SK-N-SH treated with all-trans-retinoic acid at 6 μM for 48 hours (cell line): Measurements from ENCODE around the gene TSSK1B.
A peak's percentile ranks its signal among the peaks of the same experiment; 100 is the strongest.

Experiments used
- ATAC-seq: fragments of 200-7000 bp; cut with Tn5 transposase; 3 replicates; pipeline ENCODE4 v1.9.1; 2020; ENCODE audit warnings: mild to moderate bottlenecking, moderate library complexity
- ARNTL ChIP-seq: fragments of 450-650 bp; formaldehyde crosslinking; IDR thresholded peaks from 2 replicates; pipeline ENCODE4 v1.5.0; 2020; ENCODE audit warnings: low read depth, mild to moderate bottlenecking, moderate library complexity, borderline replicate concordance
- BACH2 ChIP-seq: fragments of 250-450 bp; sonication (Bioruptor Pico); IDR thresholded peaks from 2 replicates; pipeline ENCODE4 v1.9.0; 2021; ENCODE audit warnings: mild to moderate bottlenecking, borderline replicate concordance
- CSDC2 ChIP-seq: fragments of 250-450 bp; sonication (Bioruptor Pico); IDR thresholded peaks from 2 replicates; pipeline ENCODE4 v1.5.0; 2020; ENCODE audit warnings: mild to moderate bottlenecking, moderate library complexity
- ESRRG ChIP-seq: fragments of 250-450 bp; sonication (Bioruptor Pico); IDR thresholded peaks from 2 replicates; pipeline ENCODE4 v1.6.1; 2021; ENCODE audit warnings: mild to moderate bottlenecking
- GLIS3 ChIP-seq: fragments of 250-450 bp; sonication (Bioruptor Pico); IDR thresholded peaks from 2 replicates; pipeline ENCODE4 v1.5.0; 2020; ENCODE audit warnings: mild to moderate bottlenecking, moderate library complexity
- ISL1 ChIP-seq: fragments of 250-450 bp; sonication (Bioruptor Pico); IDR thresholded peaks from 2 replicates; pipeline ENCODE4 v2.1.2; 2022; ENCODE audit warnings: mild to moderate bottlenecking, moderate library complexity
- OSR1 ChIP-seq: fragments of 250-450 bp; sonication (Bioruptor Pico); IDR thresholded peaks from 2 replicates; pipeline ENCODE4 v1.8.0; 2022; ENCODE audit warnings: moderate library complexity, mild to moderate bottlenecking, inconsistent platforms
- PATZ1 ChIP-seq: fragments of 250-450 bp; sonication (Bioruptor Pico); IDR thresholded peaks from 2 replicates; pipeline ENCODE4 v1.8.0; 2020; ENCODE audit warnings: mild to moderate bottlenecking, moderate library complexity, borderline replicate concordance
- POU6F1 ChIP-seq: fragments of 250-450 bp; sonication (Bioruptor Pico); IDR thresholded peaks from 2 replicates; pipeline ENCODE4 v1.8.0; 2021; ENCODE audit warnings: low read depth, mild to moderate bottlenecking, moderate library complexity, borderline replicate concordance
- PPARA ChIP-seq: fragments of 250-450 bp; sonication (Bioruptor Pico); IDR thresholded peaks from 2 replicates; pipeline ENCODE4 v1.5.0; 2020; ENCODE audit warnings: mild to moderate bottlenecking, borderline replicate concordance
- RARB ChIP-seq: fragments of 250-450 bp; sonication (Bioruptor Pico); IDR thresholded peaks from 2 replicates; pipeline ENCODE4 v1.8.0; 2021; ENCODE audit warnings: mild to moderate bottlenecking, moderate library complexity
- SNAI2 ChIP-seq: fragments of 250-450 bp; sonication (Bioruptor Pico); IDR thresholded peaks from 2 replicates; pipeline ENCODE4 v1.5.0; 2020; ENCODE audit warnings: mild to moderate bottlenecking, moderate library complexity
- TCF4 ChIP-seq: fragments of 250-450 bp; sonication (Bioruptor Pico); IDR thresholded peaks from 2 replicates; pipeline ENCODE4 v1.8.0; 2021; ENCODE audit warnings: mild to moderate bottlenecking, moderate library complexity, borderline replicate concordance
- TOX ChIP-seq: fragments of 250-450 bp; sonication (Bioruptor Pico); IDR thresholded peaks from 2 replicates; pipeline ENCODE4 v1.8.0; 2021; ENCODE audit warnings: mild to moderate bottlenecking, moderate library complexity, borderline replicate concordance
- TSHZ2 ChIP-seq: fragments of 250-450 bp; sonication (Bioruptor Pico); IDR thresholded peaks from 2 replicates; pipeline ENCODE4 v1.5.0; 2020; ENCODE audit warnings: mild to moderate bottlenecking, moderate library complexity
- ZC3H10 ChIP-seq: fragments of 250-450 bp; sonication (Bioruptor Pico); IDR thresholded peaks from 2 replicates; pipeline ENCODE4 v1.5.1; 2021; ENCODE audit warnings: mild to moderate bottlenecking, moderate library complexity
- ZFP3 ChIP-seq: fragments of 250-450 bp; sonication (Bioruptor Pico); IDR thresholded peaks from 2 replicates; pipeline ENCODE4 v1.5.0; 2020; ENCODE audit warnings: mild to moderate bottlenecking, moderate library complexity
- ZFP30 ChIP-seq: fragments of 450-650 bp; formaldehyde crosslinking; IDR thresholded peaks from 2 replicates; pipeline ENCODE4 v1.5.0; 2022; ENCODE audit warnings: mild to moderate bottlenecking, moderate library complexity
- ZNF565 ChIP-seq: fragments of 450-650 bp; formaldehyde crosslinking; conservative IDR thresholded peaks from 2 replicates; pipeline ENCODE4 v1.5.0; 2020; ENCODE audit warnings: low read depth, mild to moderate bottlenecking, moderate library complexity
- ZNF70 ChIP-seq: fragments of 450-650 bp; formaldehyde crosslinking; IDR thresholded peaks from 2 replicates; pipeline ENCODE4 v1.5.0; 2020; ENCODE audit warnings: mild to moderate bottlenecking, moderate library complexity
- TF ChIP-seq, protein P1 (sequence below): fragments of 250-450 bp; sonication (Bioruptor Pico); IDR thresholded peaks from 2 replicates; pipeline ENCODE4 v1.5.1; 2020; ENCODE audit warnings: low read depth, mild to moderate bottlenecking, moderate library complexity

The TSSK1B gene

GRCh38 chr5:113450929-113451328 lies 16.1 kb upstream of the TSSK1B start:
- TF ChIP-seq ZNF565 (CRISPR knock-in tag) (no peak), ESRRG (CRISPR knock-in tag) (no peak), GLIS3 (CRISPR knock-in tag) (no peak), ARNTL (no peak), ZFP3 (CRISPR knock-in tag) (no peak), POU6F1 (CRISPR knock-in tag) (no peak), ISL1 (CRISPR knock-in tag) (no peak), TCF4 (no peak), OSR1 (CRISPR knock-in tag) (no peak), PPARA (no peak), BACH2 (CRISPR knock-in tag) (no peak), TSHZ2 (CRISPR knock-in tag) (no peak), SNAI2 (CRISPR knock-in tag) (no peak), PATZ1 (CRISPR knock-in tag) (no peak), ZC3H10 (CRISPR knock-in tag) (no peak), RARB (CRISPR knock-in tag) (no peak), ZNF70 (CRISPR knock-in tag) (no peak), CSDC2 (CRISPR knock-in tag) (no peak), TOX (CRISPR knock-in tag) (no peak)
- TF ChIP-seq, protein P1, sequence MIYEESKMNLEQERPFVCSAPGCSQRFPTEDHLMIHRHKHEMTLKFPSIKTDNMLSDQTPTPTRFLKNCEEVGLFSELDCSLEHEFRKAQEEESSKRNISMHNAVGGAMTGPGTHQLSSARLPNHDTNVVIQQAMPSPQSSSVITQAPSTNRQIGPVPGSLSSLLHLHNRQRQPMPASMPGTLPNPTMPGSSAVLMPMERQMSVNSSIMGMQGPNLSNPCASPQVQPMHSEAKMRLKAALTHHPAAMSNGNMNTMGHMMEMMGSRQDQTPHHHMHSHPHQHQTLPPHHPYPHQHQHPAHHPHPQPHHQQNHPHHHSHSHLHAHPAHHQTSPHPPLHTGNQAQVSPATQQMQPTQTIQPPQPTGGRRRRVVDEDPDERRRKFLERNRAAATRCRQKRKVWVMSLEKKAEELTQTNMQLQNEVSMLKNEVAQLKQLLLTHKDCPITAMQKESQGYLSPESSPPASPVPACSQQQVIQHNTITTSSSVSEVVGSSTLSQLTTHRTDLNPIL (CRISPR knock-in tag), result no peak

DNA sequence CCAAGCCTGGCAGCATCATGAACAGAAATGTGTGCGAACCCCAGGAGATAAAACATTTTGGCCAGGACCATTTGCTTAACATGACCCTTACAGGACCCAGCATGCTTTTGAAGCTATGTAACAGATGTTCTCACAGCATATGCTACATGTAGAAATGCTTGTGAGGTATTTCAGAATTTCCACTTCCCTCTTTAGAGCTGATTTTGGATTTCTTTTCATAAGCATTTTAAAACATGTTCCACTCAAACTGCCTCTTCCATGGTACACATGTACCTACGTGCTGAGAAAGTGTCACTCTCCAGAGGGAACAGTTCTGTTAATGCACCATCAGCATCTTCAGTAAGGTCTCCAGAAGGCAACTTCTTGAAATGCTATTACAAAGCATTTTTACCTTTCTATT lies 15.7 kb upstream of the TSSK1B start:
- no peak for TF ChIP-seq ZFP3 (CRISPR knock-in tag)

More at GRCh38 chr5:113450929-113451328, 16.1 kb upstream of the TSSK1B start:
- ATAC-seq, result no peak

GRCh38 chr5:113448252-113448651 lies 13.5 kb upstream of the TSSK1B start:
- TF ChIP-seq ISL1 (CRISPR knock-in tag) (0 out of 2 replicates have a peak, but pooled peaks have one; percentile 10), ESRRG (CRISPR knock-in tag) (no peak)
- no peak for ATAC-seq

More for the DNA sequence above, 15.7 kb upstream of the TSSK1B start:
- ATAC-seq, result no peak

GRCh38 chr5:113447498-113448050 lies 12.8 kb upstream of the TSSK1B start:
- TF ChIP-seq POU6F1 (CRISPR knock-in tag) (no peak), ZFP30 (CRISPR knock-in tag) (no peak), PATZ1 (CRISPR knock-in tag) (no peak), ARNTL (no peak)
- peak; percentile 77 for ATAC-seq
